HG03159 (cell line): ENCODE results near the gene OGFR.

Experiments used
- ATAC-seq: cut with Tn5 transposase; IDR thresholded peaks from one replicate; pipeline ENCODE4 v1.9.1; 2021; ENCODE audit warnings: mild to moderate bottlenecking, moderate library complexity; ENCODE audit not compliant: unreplicated experiment

OGFR gene

GRCh38 chr20:62814060-62814708 lies 9.5 kb downstream of the OGFR start:
- ATAC-seq: no peak

- no peak for ATAC-seq
These were observed 10.1 kb downstream of the OGFR start for GRCh38 chr20:62814709-62815065.

GRCh38 chr20:62815066-62815991 lies 10.7 kb downstream of the OGFR start:
- no peak for ATAC-seq

GRCh38 chr20:62816031-62816883 lies 11.6 kb downstream of the OGFR start:
- ATAC-seq: no peak

DNA sequence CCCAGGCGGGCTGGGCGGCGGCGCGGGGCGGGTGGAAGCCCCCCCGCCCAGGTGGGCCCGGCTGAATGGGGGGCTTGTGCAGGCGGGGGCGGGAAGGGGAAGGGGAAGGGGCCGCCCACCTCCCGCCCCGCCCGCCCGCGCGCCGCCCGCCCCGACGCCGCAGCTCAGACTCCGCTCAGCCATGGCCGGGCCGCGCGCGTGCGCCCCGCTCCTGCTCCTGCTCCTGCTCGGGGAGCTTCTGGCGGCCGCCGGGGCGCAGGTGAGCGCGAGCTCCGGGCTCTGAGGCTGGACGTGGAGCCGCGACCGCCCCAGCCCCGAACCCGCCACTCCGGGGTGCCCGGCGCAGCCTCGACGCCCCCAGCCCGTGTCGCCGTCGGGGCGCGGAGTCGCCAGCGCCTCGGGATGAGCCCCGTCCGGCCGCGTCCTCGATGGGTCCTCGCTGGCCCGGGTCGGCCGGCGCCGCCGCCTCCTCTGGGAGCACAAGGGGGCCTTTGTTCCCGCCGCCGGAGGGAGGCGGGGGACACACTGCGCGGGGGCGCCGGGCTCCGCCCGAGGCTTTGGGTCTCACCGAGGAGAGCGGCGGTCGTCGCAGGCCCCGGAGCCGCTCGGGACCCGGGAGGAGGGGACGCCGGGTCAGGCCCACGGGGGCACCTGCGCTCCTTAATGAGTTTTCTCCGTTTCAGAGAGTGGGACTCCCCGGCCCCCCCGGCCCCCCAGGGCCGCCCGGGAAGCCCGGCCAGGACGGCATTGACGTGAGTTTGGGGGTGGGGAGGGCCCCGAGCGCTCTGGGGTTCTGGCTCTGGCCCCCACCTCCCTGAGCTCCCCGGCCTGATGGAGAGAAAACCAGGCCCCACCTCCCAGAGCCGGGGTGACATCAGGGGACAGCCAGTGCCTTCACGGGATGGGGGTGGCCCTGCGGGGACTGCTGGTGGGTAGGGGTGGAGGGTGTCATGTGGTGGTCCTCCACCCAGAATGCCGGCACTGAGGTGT lies 12.5 kb downstream of the OGFR start, which contains the start of gene COL9A3:
COL9A3 (plus strand) TSS at position 167 of the 990 bp plus-strand sequence; CDS start at position 182, 15 bp downstream.
- ATAC-seq: no peak

- ATAC-seq: no peak
These were observed 13.4 kb downstream of the OGFR start for GRCh38 chr20:62817975-62818591.

DNA sequence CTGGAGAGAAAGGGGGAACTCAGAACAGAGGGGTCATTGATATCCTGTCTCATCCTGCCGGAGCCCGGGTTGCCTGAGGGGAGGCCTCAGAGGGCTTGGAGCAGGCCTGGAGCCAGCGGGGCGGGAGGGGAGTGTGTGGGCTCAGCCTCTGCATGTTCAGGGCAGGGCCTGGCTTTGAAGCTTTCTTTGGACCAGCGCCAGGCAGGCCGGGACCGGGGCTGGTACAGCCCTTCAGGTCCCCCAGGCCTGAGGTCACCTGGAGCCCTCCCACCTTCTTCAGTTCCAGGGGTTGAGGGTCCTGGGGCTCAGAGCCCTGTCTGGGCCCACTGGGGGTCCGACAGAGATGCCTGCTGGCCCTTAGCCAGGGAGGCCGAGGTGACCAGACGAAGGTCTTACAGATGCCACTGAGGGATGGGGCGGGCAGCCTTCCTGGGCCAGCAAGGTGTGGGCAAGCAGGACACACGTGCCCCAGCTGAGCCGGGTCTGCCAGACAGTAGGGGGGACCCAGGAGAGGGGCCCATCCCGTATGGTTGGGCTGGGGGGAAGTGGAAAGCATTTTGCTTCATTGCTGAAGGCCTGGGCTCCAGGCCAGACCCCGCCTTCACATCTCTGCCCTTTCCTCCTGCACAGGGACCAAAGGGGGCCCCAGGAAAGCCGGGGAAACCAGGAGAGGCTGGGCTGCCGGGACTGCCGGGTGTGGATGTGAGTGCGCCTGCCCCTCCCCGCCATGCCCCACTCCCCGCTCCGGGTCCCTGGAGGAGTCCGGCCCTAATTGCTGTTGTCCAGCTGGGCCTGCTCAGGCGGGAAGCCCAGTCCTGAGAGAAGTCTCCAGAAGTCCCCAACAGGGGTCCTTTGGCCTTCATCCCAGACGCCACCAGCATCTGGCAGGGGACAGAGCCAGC lies 14.2 kb downstream of the OGFR start:
- no peak for ATAC-seq

DNA sequence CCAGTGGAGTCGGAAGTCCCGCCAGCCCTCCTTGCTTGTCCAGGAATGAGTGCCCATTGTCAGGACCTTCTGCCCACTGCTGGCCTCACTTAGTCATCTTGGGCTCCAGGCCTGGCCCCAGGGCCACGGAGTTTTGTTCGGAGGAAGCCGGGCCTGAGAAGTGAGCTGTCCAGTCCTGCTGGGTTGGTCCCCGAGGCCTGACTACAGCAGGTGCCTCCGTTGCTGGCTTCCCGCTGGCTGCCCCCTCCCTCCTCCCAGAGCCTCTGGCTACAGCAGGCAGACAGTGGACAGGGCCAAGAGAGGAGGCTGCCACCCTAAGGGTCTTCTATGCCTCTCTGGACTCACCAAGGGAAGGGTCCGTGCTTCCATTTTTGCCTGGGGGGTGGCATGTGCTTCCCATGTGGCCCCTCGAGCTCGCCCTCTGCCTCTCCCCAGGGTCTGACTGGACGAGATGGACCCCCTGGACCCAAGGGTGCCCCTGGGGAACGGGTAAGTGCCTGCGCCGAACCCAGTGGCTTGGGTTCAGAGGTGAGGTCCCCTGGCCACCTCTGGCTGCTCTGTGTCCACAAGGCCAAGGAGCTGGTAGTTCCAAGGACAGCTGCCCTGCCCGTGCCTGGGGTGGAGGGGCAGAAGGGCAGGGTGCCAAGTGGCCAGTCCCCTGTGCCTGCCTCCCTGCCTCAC lies 15.0 kb downstream of the OGFR start:
- no peak for ATAC-seq

- no peak for ATAC-seq
These were observed 15.8 kb downstream of the OGFR start for GRCh38 chr20:62820208-62820961.

DNA sequence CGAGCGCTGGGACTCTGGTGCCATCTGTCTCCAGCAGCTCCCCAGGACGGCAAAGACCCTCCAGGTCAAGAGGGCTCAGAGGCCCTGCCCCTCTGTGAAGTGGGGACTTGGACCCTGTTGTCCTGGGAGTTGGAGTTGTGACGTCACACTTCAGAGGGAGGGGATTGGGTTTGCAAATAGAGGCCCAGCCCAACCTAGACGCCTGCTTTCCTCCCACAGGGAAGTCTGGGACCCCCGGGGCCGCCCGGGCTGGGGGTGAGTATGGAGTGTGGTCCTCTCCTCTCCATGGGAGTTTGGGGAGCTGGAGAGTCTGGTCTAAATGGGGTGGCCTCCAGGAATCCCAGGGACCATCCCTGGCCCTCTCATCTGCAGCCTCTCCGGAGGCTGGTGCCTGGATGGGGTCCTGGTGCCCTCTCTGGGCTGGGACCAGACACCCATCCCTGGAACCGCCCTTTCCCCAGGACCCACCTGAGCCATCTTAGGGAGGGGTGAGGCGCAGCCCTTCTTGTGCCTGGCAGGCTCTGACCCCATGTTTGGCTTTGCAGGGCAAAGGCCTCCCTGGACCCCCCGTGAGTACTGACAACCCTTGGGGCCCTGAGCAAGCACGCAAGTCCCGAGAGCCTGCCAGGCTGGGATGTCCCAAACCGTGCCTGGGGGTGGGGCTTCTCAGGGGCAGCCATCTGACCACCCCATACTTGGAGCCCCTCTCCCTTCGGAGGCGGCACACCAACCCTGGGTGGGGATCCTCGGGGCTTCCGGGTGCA lies 16.5 kb downstream of the OGFR start:
- no peak for ATAC-seq

DNA sequence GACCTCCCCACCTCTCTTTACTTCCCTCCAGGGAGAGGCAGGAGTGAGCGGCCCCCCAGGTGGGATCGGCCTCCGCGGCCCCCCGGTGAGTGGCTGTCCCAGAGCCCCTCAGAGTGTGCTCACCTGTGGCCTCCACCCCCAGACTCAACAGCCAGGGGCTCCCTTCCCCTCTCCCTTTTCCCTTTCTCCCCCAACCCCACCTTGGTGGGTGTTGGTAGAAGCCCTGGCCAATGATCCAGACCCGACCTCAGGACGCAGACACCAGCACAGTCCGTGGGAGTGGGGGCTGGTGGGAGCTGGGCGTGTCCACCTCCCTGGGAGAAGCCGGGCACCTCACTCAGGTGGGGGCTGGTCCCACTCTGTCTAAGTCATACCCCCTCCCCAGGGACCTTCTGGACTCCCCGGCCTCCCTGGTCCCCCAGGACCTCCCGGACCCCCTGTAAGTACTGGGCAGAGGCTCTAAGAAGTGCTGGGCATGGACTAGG lies 17.1 kb downstream of the OGFR start:
- ATAC-seq: no peak

DNA sequence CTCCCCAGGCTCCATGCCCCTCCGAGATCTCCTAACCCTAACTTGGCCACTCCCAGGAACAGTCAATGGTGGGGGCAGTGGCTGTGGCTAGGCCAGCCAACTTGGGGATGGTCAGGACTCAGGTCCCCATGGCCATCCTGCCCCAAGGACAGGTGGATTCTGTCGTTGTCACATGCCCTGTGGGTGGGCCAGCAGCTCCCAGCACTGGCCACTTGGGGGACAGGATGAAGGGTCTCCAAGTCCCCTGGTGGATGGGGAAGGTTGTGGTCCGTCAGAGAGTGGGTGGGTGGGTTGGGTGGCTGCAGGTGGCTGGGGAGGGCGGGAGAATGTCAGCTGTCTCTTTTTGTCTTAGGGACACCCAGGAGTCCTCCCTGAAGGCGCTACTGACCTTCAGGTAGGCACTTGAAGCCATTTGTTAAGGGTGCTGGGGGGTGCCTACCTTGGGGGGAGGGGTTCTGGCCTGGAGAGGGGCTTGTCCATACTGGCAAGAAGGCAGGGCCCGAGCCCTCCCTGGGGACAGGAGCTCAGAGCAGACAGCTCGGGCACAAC lies 17.7 kb downstream of the OGFR start:
- no peak for ATAC-seq

DNA sequence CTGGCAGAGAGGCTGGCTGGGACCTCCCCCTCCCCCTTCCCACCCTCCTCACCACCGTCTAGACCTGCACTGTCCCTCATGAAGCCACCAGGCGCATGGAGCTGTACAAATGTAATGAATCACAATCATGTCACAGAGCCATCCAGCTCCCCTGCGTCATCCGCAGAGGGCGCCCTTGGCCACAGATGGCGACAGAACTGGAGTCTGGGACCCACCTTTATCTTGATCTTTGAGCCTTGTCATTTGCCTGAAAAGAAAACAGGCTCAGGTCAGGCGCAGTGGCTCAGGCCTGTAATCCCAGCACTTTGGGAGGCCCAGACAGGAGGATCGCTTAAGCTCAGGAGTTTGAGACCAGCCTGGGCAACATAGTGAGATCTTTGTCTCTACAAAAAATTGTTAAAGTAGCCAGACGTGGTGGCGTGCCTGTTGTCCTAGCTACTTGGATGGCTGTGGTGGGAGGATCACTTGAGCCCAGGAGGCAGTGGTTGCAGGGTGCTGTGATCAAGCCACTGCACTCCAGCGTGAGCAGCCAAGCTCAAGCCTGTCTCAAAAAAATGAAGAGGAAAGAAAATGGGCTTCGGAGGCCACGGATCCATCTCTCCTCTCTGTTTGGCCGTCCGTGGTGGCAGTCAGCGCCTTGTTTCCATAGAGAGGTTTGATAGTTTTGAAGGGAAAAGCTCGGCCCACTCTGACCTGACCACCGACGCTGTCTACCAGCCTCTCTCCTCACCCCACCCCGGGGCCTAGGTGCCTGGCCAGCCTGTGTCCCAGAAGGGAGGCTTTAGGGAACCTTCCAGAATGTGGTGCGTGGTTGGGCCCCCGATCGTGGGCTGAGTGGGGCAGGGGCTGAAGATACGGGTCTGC lies 18.4 kb downstream of the OGFR start:
- no peak for ATAC-seq

GRCh38 chr20:62823688-62824475 lies 19.2 kb downstream of the OGFR start:
- ATAC-seq: no peak
